A172 (cell line): ENCODE results near the gene ITPR1. TPM values are rescaled to one million over a fixed set of nuclear protein-coding genes. Genes with fewer than 3 reads are reported as not detected.

Experiments used
- DNase-seq: peaks from one replicate; pipeline ENCODE4 v3.0.0-alpha.2; 2015; ENCODE audit warnings: low spot score
- total RNA-seq: library from RNA; depleted of rRNA; stranded (reverse); fragments of >200 nt; shearing (Covaris generic); gene quantifications from 2 replicates; pipeline ENCODE4 v1.2.3, GENCODE V29; 2014

Gene ITPR1
- total RNA-seq, 1 experiment from 2014 or later = 7.6 TPM

GRCh38 chr3:4807381-4808280, 314.5 kb downstream of the ITPR1 start:
- no peak for DNase-seq

GRCh38 chr3:4808637-4809036, 315.5 kb downstream of the ITPR1 start:
- DNase-seq = no peak

GRCh38 chr3:4809922-4810321, 316.8 kb downstream of the ITPR1 start:
- DNase-seq = no peak

GRCh38 chr3:4812591-4812990, 319.4 kb downstream of the ITPR1 start:
- DNase-seq = no peak

GRCh38 chr3:4813909-4814304, 320.8 kb downstream of the ITPR1 start:
- DNase-seq = no peak

GRCh38 chr3:4814305-4814903, 321.3 kb downstream of the ITPR1 start:
- no peak for DNase-seq

- no peak for DNase-seq
Measured at GRCh38 chr3:4814904-4815574, 321.9 kb downstream of the ITPR1 start.

- no peak for DNase-seq
Measured at GRCh38 chr3:4816306-4816705, 323.2 kb downstream of the ITPR1 start.

- no peak for DNase-seq
Measured at GRCh38 chr3:4816718-4817117, 323.6 kb downstream of the ITPR1 start.

GRCh38 chr3:4817128-4817527, 324.0 kb downstream of the ITPR1 start:
- no peak for DNase-seq

- no peak for DNase-seq
Measured at GRCh38 chr3:4818164-4818563, 325.0 kb downstream of the ITPR1 start.

GRCh38 chr3:4818986-4819693, 326.0 kb downstream of the ITPR1 start:
- DNase-seq = no peak

GRCh38 chr3:4819746-4820145, 326.6 kb downstream of the ITPR1 start:
- no peak for DNase-seq

GRCh38 chr3:4820296-4821121, 327.4 kb downstream of the ITPR1 start:
- DNase-seq = no peak

- DNase-seq = no peak
Measured at GRCh38 chr3:4821338-4821737, 328.2 kb downstream of the ITPR1 start.

- no peak for DNase-seq
Measured at GRCh38 chr3:4821975-4822374, 328.8 kb downstream of the ITPR1 start.

- no peak for DNase-seq
Measured at GRCh38 chr3:4822568-4822967, 329.4 kb downstream of the ITPR1 start.

GRCh38 chr3:4823385-4823784, 330.2 kb downstream of the ITPR1 start:
- DNase-seq = no peak

- DNase-seq = no peak
Measured at GRCh38 chr3:4823986-4824925, 331.1 kb downstream of the ITPR1 start.

- peak; percentile 98 for DNase-seq
Measured at GRCh38 chr3:4824926-4825325, 331.8 kb downstream of the ITPR1 start.
